BE2C (cell line): ENCODE measurements around the gene NASP.

Experiments used
- DNase-seq: peaks from one replicate; pipeline ENCODE4 v3.0.0-alpha.2; 2020
- H3K27me3 ChIP-seq: fragments of 250-450 bp; sonication (Bioruptor Pico); 2 replicates; pipeline ENCODE4 v1.5.1; 2020; ENCODE audit warnings: mild to moderate bottlenecking
- H3K36me3 ChIP-seq: fragments of 250-450 bp; sonication (Bioruptor Pico); 2 replicates; pipeline ENCODE4 v1.5.1; 2020; ENCODE audit warnings: mild to moderate bottlenecking
- H3K4me1 ChIP-seq: fragments of 250-450 bp; sonication (Bioruptor Pico); 2 replicates; pipeline ENCODE4 v1.5.1; 2020
- H3K4me3 ChIP-seq: 2 replicates; pipeline ENCODE4 v1.5.1; 2011; ENCODE audit warnings: low read depth, low read length
- H3K9me3 ChIP-seq: fragments of 250-450 bp; sonication (Bioruptor Pico); 2 replicates; pipeline ENCODE4 v1.5.1; 2020
- TF ChIP-seq, protein P1 (sequence below): IDR thresholded peaks from 2 replicates; pipeline ENCODE4 v1.5.1; 2012; ENCODE audit warnings: mild to moderate bottlenecking, low read depth, low read length

NASP gene

DNA sequence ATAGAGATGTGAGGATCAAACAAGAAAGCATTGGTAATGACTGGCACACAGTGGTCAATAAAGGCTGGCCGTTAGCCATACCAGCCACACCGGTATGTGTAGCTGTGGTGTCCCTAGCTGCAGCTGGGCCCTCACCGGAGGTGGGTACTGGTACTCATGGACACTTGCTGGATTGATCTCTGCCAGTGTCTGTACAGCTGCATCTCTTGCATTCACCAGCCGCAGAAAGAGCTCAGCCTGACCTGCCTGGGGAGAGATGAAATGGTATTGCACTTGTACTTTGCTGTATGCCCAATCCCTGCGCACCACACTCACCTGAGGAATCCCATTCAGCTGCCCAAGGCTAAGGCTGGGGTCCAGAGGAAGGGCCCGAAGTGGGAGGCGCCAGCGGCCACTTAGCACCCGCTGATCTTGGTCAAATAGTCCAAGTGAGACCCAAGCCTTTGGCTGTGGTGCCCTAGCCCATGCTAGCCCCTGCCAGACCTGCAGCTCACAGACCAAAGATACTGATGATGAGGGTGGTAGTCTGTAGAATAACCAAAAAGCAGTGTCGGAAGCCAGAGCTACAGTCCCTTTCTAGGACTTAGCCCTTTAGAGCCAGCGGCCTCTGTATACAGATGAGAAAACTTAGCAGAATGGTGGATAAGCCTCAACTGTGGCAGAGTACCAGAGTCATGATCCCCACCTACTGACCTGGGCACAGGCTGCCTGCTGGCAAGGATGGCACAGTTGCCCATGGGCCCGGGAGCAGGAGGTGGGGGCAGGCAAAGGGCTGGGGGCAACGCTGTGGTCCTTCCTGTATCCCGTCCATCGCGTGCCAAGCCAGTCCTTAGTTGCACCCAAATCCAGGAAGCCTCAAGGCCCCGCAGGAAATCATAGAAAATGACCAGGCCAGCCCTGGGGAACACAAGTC is 37.0 kb downstream of the NASP start:
- Histone ChIP-seq H3K9me3 (no peaks in the 10 kb centered on the region), H3K36me3 (peaks cover 19% of the 10 kb centered on the region)

DNA sequence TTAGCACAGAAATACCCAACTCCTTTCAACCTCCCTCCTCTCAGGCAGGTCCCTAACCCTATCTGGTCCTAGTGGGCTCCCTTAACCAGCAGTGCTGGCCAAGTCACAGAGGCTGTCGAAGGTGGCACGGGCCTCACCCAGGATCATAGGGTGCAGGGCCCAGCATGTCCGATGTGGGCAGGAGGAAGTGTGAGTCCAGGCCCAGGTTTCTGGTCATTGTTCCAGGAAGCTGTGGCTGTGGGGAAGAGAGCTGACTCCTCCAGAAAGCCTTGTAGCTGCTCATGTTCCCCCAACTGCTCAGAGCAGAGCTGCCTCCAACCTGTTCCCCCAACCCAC is 37.6 kb downstream of the NASP start:
- H3K27me3 ChIP-seq = no peaks in the 10 kb centered on the region
- peaks cover 12% of the 10 kb centered on the region for H3K36me3 ChIP-seq
- no peaks in the 10 kb centered on the region for H3K9me3 ChIP-seq
- H3K4me3 ChIP-seq = no peak overlapping the region
- DNase-seq = no peak
- H3K4me1 ChIP-seq = no peaks in the 10 kb centered on the region
- TF ChIP-seq, protein P1, sequence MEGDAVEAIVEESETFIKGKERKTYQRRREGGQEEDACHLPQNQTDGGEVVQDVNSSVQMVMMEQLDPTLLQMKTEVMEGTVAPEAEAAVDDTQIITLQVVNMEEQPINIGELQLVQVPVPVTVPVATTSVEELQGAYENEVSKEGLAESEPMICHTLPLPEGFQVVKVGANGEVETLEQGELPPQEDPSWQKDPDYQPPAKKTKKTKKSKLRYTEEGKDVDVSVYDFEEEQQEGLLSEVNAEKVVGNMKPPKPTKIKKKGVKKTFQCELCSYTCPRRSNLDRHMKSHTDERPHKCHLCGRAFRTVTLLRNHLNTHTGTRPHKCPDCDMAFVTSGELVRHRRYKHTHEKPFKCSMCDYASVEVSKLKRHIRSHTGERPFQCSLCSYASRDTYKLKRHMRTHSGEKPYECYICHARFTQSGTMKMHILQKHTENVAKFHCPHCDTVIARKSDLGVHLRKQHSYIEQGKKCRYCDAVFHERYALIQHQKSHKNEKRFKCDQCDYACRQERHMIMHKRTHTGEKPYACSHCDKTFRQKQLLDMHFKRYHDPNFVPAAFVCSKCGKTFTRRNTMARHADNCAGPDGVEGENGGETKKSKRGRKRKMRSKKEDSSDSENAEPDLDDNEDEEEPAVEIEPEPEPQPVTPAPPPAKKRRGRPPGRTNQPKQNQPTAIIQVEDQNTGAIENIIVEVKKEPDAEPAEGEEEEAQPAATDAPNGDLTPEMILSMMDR = no peak

More for the DNA sequence above, 37.0 kb downstream of the NASP start:
- Histone ChIP-seq H3K4me3 (no peak overlapping the region), H3K27me3 (no peaks in the 10 kb centered on the region), H3K4me1 (no peaks in the 10 kb centered on the region)
- TF ChIP-seq, protein P1 = no peak
- no peak for DNase-seq

DNA sequence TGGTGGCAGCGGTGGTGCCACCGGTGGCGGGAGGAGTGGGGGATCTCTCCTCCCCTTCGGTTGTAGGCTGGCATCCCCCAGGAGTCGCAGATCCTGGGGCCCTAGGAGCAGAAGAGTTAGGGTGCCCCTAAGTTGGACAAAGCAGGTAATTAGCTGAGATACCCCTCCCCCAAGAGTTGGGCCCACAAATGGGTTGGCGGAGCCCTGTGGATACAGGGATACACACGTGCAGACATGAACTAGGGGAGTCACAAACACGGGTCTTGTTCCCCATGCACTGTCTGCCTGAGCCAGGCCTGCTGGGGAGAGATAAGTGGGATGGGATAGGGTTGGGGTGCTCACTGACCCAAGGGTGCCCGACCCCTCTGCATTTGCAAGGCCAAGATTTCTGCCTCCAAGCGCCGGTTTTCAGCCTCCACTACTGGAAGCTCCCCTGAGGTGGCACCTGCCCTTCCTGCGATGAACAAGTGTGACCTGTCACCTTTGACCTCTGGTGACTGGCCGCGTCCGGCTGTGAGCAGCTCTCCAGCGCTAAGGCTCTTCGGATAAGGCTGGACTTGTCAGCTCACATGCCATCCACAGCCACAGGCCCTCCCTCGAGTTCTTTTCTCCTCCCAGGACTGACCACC is 38.2 kb downstream of the NASP start:
- no peak for DNase-seq
- H3K4me3 ChIP-seq = no peak overlapping the region

DNA sequence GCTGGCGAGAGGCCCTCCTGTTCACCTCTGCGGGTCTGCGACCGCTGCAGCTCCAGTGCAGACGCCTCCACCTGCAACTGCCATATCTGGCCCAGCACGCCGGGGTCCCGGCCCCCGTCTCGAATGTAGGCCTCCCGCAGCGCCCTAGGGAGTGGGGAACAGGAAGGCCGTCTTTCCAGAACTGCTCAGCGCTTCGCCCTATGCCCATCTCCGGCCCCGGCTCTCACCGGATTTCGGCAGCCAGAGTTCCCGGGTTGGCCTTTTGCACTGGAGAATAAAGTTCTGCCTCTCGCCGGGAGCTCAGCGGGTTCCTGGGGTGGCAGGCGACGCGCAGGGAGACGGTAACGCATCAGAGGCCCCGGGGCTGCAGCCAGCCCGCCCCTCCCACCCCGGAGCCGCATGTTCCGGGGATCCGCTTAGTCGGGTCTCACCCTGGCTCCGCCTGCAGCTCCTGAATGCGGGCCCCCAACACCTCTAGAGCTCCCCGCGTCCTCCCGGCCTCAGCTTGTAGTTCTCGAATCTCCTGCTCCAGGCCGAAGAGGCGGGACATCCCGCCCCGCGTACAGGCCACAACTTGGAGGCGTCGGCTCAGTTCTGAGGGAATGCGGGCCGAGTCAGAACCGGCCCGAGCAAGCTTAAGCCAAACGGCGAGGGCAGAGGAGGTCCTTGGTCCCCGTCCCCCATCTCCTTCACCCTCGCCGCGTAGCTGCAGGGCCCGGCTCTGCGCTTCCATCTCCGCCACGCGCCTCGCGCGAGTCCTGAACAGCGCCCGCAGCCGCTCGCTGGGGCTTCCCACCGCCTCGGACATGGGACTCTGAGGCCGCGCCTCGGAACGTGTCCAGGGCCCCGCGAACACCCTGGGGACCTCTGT is 38.9 kb downstream of the NASP start:
- no peak for DNase-seq
- H3K27me3 ChIP-seq = no peaks in the 10 kb centered on the region
- no peaks in the 10 kb centered on the region for H3K36me3 ChIP-seq
- no peaks in the 10 kb centered on the region for H3K9me3 ChIP-seq
- H3K4me1 ChIP-seq = no peaks in the 10 kb centered on the region
- H3K4me3 ChIP-seq = no peak overlapping the region
- TF ChIP-seq, protein P1 = no peak

More for the DNA sequence above, 38.2 kb downstream of the NASP start:
- Histone ChIP-seq H3K9me3 (no peaks in the 10 kb centered on the region), H3K36me3 (peaks cover 7% of the 10 kb centered on the region), H3K27me3 (no peaks in the 10 kb centered on the region), H3K4me1 (no peaks in the 10 kb centered on the region)
- TF ChIP-seq, protein P1 = no peak

DNA sequence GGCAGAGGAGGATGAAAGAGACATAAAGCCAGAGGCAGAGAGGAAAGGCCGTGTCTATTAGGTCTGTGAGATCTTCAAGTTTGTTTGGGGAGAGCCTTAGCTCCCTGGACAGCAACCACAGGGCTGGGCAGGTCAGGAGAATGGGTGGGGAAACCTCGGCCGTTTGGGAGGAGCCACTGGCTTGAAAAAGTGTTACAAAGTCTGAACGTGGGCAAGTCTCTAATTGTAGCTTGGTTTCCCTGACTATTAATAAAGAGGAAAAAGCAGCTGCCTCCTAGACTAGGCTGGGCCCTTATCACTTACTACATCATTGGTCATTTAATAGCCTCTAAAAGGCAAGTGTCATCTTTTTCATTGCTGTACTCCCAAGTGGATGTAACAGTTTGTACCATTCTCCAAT is 40.1 kb downstream of the NASP start, which contains the start of gene CCDC17:
Gene CCDC17, minus strand, starts transcription at position 83 of the 400 bp plus-strand sequence. CDS start 145 bp downstream, outside the sequence.
- no peaks in the 10 kb centered on the region for H3K36me3 ChIP-seq
- no peaks in the 10 kb centered on the region for H3K4me1 ChIP-seq
- H3K9me3 ChIP-seq = no peaks in the 10 kb centered on the region
- no peak for DNase-seq
- no peaks in the 10 kb centered on the region for H3K27me3 ChIP-seq
- TF ChIP-seq, protein P1 = no peak
- H3K4me3 ChIP-seq = no peak within 1 kb of the TSS
